NB4 (cell line): ENCODE measurements around the gene SEMA6D.

Experiments used
- MYC ChIP-seq: IDR thresholded peaks from 2 replicates; pipeline ENCODE4 v1.6.1; 2011; ENCODE audit warnings: low read depth, low read length
- POLR2A ChIP-seq: IDR thresholded peaks from 2 replicates; pipeline ENCODE4 v1.6.1; 2011; ENCODE audit warnings: mild to moderate bottlenecking; ENCODE audit not compliant: insufficient read length; ENCODE audit errors: extremely low read depth
- TF ChIP-seq, protein P1 (sequence below): IDR thresholded peaks from 2 replicates; pipeline ENCODE4 v1.6.1; 2011; ENCODE audit warnings: low read depth, low read length

DNA sequence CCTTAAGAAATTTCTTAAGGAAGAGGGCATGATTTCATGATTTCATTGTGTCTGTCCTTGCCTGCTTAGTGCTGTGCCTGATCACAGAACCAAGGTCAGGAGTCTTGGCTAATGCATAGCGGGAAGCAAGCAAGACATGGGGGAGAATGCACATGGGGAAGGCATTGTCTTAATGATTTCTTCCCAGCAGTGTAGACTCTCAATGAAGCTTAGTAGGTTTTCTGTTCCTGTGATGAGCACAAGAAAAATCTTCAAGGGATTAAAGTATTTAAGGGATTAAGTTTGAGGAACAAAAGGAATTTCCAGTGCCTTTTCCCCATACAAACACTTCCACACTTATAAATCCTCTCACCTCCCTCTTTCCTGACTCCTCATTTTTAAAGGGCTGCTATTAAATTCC lies 46.9 kb upstream of the SEMA6D start:
- no peak for TF ChIP-seq POLR2A
- TF ChIP-seq, protein P1, sequence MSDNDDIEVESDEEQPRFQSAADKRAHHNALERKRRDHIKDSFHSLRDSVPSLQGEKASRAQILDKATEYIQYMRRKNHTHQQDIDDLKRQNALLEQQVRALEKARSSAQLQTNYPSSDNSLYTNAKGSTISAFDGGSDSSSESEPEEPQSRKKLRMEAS = no peak
- no peak for TF ChIP-seq MYC
